AG08395 (cell line): Measurements from ENCODE around the gene C19orf85.
A peak's percentile ranks its signal among the peaks of the same experiment; 100 is the strongest.
"Not testable (repeated sequence)": the region's sequence is repeated elsewhere in the genome, so short reads cannot be mapped to it uniquely, and the experiment has no call there.

Experiments
- DNase-seq: peaks from one replicate; pipeline ENCODE4 v3.0.0; 2012; ENCODE audit warnings: mixed read lengths, low spot score

The C19orf85 gene

DNA sequence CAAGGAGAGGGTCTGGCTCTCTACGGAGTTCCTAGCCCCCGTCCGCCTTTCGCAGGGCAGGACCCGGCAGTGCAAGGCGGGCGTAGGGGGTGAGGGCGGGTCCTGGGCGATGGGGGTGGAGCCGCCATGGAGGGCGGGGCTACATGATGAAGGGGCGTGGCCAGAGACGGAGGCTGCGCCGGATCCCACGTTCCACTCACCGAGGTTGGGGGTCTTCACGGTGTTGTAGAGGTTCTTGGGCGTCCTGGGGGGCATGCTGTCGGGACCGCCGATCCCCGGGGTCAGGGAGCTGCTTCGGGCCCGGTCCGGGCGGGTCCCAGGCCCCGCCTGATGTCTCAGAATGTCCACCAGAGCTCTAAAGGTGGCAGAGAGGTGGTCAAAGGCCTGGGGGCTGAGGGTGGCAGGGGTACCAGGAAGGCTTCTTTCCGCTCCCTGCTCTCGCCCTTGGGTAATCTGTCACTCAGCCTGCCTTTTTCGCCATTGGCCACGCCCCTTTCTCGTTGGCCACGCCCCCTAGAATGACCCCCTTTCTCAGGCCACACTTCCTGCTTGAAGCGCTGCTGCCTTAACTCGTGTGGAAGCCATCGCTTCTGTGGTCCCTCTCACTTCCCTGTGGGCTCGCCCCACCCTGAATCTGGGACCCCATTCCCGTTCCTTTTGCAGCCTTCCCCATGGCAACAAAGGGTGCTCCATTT, 24.0 kb downstream of the C19orf85 start:
- DNase-seq = no peak

DNA sequence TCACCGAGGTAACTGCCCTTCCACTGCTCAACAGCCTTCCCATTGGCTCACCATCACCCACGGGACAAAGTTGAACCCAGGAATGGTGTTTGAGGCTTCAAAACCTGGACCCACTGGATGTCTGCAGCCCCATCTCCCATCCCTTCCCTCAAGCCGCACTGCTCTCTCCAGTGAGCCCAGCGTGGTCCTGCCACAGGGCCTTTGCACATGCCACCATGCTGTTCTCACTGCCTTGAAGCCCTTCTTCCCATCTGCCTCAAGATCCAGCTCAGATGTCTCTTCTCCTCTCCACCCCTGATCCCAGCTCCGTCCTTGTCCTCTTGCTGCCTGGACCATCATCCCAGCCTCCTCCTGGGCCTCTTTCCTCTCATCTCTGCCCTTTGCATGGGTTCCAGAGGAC, 25.5 kb downstream of the C19orf85 start:
- no peak for DNase-seq

- DNase-seq = peak; percentile 78
Observed at GRCh38 chr19:55437410-55437809, 27.1 kb downstream of the C19orf85 start.

DNA sequence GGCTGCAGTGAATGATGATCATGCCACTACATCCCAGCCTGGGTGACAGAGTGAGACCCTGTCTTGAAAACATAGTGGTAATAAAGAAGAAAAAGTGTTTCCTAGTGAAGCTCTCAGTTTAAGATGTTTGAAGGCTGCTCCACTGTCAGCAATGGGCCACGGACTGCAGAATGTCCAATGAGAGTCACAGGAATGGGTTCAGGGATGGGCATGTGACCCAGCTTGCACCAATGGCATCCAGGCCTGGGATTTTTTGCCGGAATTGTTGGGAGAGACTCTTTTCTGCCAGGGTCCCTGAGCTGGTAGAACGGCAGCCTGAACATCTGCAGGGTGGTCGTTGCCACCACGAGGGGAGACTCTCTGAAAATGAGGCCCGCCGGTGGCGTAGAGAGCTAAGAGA, 27.7 kb downstream of the C19orf85 start:
- no peak for DNase-seq

GRCh38 chr19:55435020-55435419, 29.5 kb downstream of the C19orf85 start:
- no peak for DNase-seq

GRCh38 chr19:55434356-55434919, 30.1 kb downstream of the C19orf85 start:
- DNase-seq = no peak

DNA sequence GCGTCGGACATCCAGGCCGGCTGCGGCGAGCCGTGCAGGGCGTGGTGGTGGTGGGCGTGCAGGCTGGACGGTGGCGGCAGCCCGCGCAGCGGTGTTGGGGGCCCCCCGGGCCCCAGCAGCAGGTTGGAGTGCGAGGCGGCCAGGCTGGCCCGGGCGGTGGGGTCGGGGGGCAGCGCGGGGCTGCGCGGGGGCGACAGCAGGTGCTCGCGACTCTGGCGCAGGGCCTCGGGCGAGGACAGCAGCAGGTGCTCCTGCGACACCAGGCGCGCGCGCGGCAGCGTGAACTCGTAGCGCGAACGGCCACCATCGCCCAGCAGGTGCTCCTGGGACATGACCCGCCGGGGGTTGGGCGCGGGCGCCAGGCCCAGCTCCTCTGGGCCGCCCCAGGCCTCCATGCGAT, 31.3 kb downstream of the C19orf85 start:
- no peak for DNase-seq

- DNase-seq = no peak
Observed at GRCh38 chr19:55432241-55432959, 32.2 kb downstream of the C19orf85 start.

DNA sequence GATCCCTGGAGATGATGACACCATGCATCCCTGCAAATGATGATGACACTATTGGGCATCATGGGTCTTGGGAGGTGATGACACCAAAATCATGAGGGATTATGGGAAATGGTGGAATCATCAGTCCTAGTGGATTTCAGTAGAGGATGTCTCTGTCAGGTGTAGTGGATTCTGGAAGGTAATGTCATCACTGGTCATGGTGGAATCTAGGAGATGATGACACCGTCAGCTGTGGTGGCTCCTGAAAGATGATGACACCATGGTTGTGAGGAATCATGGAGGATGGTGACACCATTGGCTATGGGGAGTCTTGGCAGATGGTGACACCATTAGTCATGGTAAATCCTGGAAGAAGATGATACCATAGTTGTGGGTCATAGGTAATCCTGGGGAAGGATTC, 33.4 kb downstream of the C19orf85 start:
- DNase-seq = no peak

GRCh38 chr19:55426042-55426441, 38.5 kb downstream of the C19orf85 start:
- no peak for DNase-seq

DNA sequence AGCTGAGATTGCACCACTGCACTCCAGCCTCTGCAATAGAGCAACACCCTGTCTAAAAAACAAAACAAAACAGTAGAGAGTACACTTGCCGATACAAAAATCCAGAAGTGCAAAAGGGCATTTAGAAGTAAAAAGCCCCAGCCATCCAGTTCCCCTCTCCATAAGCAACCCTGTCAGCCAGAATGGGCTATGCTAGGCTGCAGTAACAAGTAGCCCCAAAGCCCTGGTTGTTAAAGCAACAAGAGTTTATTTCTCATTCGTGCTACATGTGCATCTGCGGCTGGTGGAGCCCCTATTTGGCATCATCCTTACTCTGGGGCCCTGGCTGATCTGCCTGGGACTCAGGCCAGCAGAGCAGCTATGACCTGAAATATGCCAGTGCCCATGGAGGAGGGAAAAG, 40.0 kb downstream of the C19orf85 start:
- no peak for DNase-seq

DNA sequence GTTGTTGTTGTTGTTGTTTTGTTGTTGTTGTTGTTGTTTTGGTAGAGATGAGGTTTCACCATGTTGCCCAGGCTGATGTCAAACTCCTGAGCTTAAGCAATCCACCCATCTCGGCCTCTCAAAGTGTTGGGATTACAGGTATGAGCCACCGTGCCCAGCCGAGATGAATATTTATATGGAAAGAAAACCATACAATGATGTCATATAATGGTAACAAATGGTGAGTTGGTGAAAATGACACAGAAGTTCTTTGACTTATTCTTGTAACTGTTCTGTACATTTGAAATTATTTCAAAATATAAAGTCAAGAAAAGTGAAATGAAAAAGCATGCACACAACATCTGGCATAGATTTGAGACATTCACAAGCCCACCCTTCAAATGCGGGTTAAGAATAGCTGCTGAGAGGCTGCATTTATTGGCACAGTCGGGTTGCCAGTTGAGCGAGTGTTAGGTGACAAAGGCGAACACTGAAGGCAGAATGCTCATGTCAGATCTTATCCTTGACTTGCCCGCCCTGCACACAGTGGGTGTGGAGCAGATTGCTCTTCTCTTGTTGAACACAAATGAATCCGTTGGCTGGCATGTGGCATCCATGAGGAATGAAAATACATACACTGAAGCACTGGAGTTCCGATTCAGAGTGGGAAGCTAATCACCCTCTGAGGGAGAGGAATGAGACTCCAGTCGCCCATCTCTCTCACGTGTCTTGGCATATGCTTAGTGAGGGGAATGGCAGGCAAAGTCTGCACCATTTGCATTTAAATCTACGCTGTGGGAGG, 41.1 kb downstream of the C19orf85 start:
- no peak for DNase-seq

DNA sequence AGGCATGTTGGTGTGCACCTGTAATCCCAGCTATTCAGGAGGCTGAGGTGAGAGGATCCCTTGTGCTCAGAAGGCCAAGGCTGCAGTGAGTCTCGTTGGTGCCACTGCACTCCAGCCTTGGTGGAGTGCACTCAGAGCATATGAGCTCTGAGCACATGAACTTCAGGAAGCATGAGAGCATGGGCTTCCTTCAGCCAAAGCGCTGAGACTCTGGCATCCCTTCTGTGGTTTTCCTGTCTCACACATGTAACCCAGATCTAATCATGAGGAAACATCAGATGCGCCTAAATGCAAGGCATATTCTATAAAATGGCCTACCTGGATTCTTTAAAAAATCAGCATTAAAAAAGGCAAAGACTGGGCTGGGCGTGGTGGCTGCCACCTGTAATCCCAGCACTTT, 43.3 kb downstream of the C19orf85 start:
- not testable (repeated sequence) for DNase-seq

- no peak for DNase-seq
Observed at GRCh38 chr19:55419624-55420236, 44.8 kb downstream of the C19orf85 start.

GRCh38 chr19:55419103-55419502, 45.4 kb downstream of the C19orf85 start:
- DNase-seq = no peak

- DNase-seq = peak; percentile 90
Observed at GRCh38 chr19:55418185-55418584, 46.4 kb downstream of the C19orf85 start.
